Panc1 (cell line): Measurements from ENCODE around the gene PMP22.
"Not testable (repeated sequence)": the region's sequence is repeated elsewhere in the genome, so short reads cannot be mapped to it uniquely, and the experiment has no call there.

Source experiments
- SIN3A ChIP-seq: IDR thresholded peaks from 2 replicates; pipeline ENCODE4 v1.6.1; 2012; ENCODE audit warnings: low read depth, mild to moderate bottlenecking, low read length, moderate library complexity, borderline replicate concordance; ENCODE audit not compliant: insufficient read depth
- TF ChIP-seq, protein P1 (sequence below): fragments of 450-650 bp; IDR thresholded peaks from 2 replicates; pipeline ENCODE4 v1.5.1; 2017; ENCODE audit warnings: mild to moderate bottlenecking

- TF ChIP-seq, protein P1, sequence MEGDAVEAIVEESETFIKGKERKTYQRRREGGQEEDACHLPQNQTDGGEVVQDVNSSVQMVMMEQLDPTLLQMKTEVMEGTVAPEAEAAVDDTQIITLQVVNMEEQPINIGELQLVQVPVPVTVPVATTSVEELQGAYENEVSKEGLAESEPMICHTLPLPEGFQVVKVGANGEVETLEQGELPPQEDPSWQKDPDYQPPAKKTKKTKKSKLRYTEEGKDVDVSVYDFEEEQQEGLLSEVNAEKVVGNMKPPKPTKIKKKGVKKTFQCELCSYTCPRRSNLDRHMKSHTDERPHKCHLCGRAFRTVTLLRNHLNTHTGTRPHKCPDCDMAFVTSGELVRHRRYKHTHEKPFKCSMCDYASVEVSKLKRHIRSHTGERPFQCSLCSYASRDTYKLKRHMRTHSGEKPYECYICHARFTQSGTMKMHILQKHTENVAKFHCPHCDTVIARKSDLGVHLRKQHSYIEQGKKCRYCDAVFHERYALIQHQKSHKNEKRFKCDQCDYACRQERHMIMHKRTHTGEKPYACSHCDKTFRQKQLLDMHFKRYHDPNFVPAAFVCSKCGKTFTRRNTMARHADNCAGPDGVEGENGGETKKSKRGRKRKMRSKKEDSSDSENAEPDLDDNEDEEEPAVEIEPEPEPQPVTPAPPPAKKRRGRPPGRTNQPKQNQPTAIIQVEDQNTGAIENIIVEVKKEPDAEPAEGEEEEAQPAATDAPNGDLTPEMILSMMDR: not testable (repeated sequence)
- not testable (repeated sequence) for TF ChIP-seq SIN3A
Measured at GRCh38 chr17:15221827-15222226, 43.3 kb downstream of the PMP22 start.
